Measurements from ENCODE around the gene MDFIC.

MDFIC gene

DNA sequence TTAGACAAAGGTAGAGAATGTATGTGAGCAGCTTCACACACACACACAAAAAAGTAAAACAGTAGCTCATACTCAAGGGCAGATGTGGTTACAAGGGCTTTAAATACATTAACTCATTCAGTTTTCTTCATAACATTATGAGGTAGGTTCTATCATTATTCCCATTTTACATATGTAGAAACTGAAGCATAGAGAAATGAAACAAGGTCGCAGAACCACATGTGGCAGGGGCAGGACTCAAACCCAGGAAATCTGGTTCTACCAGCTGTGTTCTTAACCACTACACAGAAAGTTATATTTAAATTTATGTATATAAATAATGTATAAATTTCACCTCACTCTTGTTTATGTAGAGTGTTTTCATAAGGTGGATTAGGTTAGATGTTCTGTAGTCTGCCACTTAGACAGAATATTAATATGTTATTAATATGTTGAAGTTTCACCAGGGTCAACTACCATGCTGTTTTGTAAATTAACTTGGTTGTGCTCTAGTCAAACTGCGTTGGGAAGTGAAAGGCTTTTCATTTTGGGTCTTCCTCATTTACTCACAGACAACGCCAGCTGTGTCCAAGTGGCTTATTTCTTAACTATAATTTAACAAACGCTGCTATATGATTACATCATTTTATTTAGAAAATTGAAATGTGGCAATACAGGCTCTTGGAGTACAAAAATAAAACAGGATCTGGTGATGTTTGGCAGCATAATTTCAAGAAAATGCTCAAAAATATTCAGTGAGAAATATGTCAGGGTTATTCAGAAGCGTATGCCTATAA, 138.4 kb downstream of the MDFIC start:
- Histone ChIP-seq H3K4me3 (ENCODE audit: low read depth in 1 of 5, low read length in 5 of 5) (no peak overlapping the region), H3K9me3 (ENCODE audit: control insufficient read depth in 5 of 5, low read length in 5 of 5) (no peaks in the 10 kb centered on the region), H3K27ac (ENCODE audit: low read depth, low read length) (peak overlapping the region; percentile 82), H3K9ac (ENCODE audit: low read length in 5 of 5) (peak overlapping the region in 1 of 5 donors; percentile 46), H3K36me3 (ENCODE audit: control insufficient read depth in 5 of 5, insufficient read depth in 5 of 5, low read length in 5 of 5) (no peaks in the 10 kb centered on the region), H3K27me3 (ENCODE audit: control insufficient read depth in 5 of 5, insufficient read depth in 4 of 5, low read length in 5 of 5) (no peaks in the 10 kb centered on the region), H3K4me1 (ENCODE audit: control insufficient read depth in 5 of 5, insufficient read depth in 5 of 5, low read length in 5 of 5) (peaks cover 0 to 39% (median 9%) of the 10 kb centered on the region in 5 donors)

DNA sequence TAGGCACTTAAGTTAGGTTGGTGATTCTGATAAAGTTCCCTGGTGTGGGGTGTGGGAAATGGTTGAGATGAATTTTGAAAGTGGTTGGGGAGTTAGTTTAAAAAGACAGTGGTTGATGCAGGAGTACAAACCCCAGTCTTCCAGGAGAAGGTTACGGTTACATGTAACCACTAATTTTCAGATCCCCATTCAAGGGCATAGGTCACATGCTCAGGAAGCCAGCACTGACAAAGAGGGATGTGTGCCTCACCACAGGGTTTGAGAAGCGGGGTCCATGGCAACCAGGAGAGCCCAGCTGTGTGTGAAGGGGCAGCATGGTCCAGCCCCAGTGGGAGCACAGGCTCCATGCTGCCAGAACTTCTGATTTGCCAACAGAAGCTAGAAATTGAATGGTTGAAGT, 144.2 kb downstream of the MDFIC start:
- Histone ChIP-seq H3K36me3 (ENCODE audit: control insufficient read depth in 5 of 5, insufficient read depth in 5 of 5, low read length in 5 of 5) (no peaks in the 10 kb centered on the region), H3K27me3 (ENCODE audit: control insufficient read depth in 5 of 5, insufficient read depth in 4 of 5, low read length in 5 of 5) (no peaks in the 10 kb centered on the region), H3K4me1 (ENCODE audit: control insufficient read depth in 5 of 5, insufficient read depth in 5 of 5, low read length in 5 of 5) (peaks cover 0 to 25% (median 11%) of the 10 kb centered on the region in 5 donors), H3K27ac (ENCODE audit: low read depth, low read length) (no peak overlapping the region), H3K9me3 (ENCODE audit: control insufficient read depth in 5 of 5, low read length in 5 of 5) (no peaks in the 10 kb centered on the region), H3K9ac (ENCODE audit: low read length in 5 of 5) (peak overlapping the region in 1 of 5 donors; percentile 51), H3K4me3 (ENCODE audit: low read depth in 1 of 5, low read length in 5 of 5) (peak overlapping the region in 1 of 5 donors; percentile 13)

DNA sequence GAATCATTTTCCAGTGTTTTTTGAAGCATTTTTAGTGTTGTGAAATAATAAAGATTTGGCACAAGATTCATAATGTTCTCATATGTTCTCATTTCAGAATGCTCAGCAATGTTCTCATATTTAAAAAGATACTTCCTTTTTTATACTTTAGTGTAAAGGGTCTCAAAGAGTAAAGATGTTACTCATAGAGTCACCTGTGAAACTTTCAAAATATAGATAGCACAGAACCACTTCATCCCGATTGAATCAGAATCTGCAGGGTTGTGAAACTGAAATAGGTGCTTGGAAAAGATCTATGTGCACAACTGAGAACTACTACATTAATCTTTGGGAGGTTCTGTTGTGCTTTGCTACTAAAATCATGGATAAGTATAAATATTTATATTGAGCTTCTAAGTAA, 144.7 kb downstream of the MDFIC start:
- Histone ChIP-seq H3K9me3 (ENCODE audit: control insufficient read depth in 5 of 5, low read length in 5 of 5) (no peaks in the 10 kb centered on the region), H3K27me3 (ENCODE audit: control insufficient read depth in 5 of 5, insufficient read depth in 4 of 5, low read length in 5 of 5) (no peaks in the 10 kb centered on the region), H3K27ac (ENCODE audit: low read depth, low read length) (no peak overlapping the region), H3K36me3 (ENCODE audit: control insufficient read depth in 5 of 5, insufficient read depth in 5 of 5, low read length in 5 of 5) (no peaks in the 10 kb centered on the region), H3K4me3 (ENCODE audit: low read depth in 1 of 5, low read length in 5 of 5) (peak overlapping the region in 1 of 5 donors; percentile 13), H3K9ac (ENCODE audit: low read length in 5 of 5) (peak overlapping the region in 1 of 5 donors; percentile 51), H3K4me1 (ENCODE audit: control insufficient read depth in 5 of 5, insufficient read depth in 5 of 5, low read length in 5 of 5) (peaks cover 0 to 23% (median 11%) of the 10 kb centered on the region in 5 donors)

DNA sequence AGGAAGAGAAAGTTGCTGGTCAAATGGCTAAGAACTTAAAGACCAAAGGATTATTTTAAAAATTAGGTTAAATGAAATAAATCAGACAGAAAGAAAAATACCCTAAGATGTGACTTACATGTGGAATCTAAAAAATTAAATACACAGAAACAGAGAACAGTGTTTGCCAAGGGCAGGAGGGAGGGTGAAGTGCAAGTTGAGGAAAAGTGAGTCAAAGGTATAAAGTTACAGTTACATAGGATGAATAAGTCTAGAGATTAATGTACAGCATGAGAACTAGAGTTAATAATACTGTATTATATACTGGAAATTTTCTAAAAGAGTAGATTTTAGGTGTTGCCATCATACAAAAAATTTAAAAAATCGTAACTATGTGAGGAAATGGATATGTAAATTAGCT, 146.3 kb downstream of the MDFIC start:
- H3K27me3 ChIP-seq (ENCODE audit: control insufficient read depth in 5 of 5, insufficient read depth in 4 of 5, low read length in 5 of 5): no peaks in the 10 kb centered on the region
- no peaks in the 10 kb centered on the region for H3K36me3 ChIP-seq (ENCODE audit: control insufficient read depth in 5 of 5, insufficient read depth in 5 of 5, low read length in 5 of 5)
- H3K9me3 ChIP-seq (ENCODE audit: control insufficient read depth in 5 of 5, low read length in 5 of 5): no peaks in the 10 kb centered on the region
- no peak overlapping the region for H3K27ac ChIP-seq (ENCODE audit: low read depth, low read length)
- H3K4me3 ChIP-seq (ENCODE audit: low read depth in 1 of 5, low read length in 5 of 5): no peak overlapping the region
- H3K4me1 ChIP-seq (ENCODE audit: control insufficient read depth in 5 of 5, insufficient read depth in 5 of 5, low read length in 5 of 5): peaks cover 0 to 23% (median 11%) of the 10 kb centered on the region in 5 donors
- no peak overlapping the region for H3K9ac ChIP-seq (ENCODE audit: low read length in 5 of 5)

Data from subcutaneous abdominal adipose tissue (tissue), 5 donors.